GM20000 (cell line): ENCODE results near the gene TSHZ2.

Experiments
- DNase-seq: peaks from one replicate; pipeline ENCODE4 v3.0.0; 2012; ENCODE audit warnings: low spot score
- TF ChIP-seq, protein P1 (sequence below): IDR thresholded peaks from 2 replicates; pipeline ENCODE4 v1.5.1; 2012; ENCODE audit warnings: mild to moderate bottlenecking, control low read depth; ENCODE audit errors: extremely low read depth, missing control alignments

The TSHZ2 gene

DNA sequence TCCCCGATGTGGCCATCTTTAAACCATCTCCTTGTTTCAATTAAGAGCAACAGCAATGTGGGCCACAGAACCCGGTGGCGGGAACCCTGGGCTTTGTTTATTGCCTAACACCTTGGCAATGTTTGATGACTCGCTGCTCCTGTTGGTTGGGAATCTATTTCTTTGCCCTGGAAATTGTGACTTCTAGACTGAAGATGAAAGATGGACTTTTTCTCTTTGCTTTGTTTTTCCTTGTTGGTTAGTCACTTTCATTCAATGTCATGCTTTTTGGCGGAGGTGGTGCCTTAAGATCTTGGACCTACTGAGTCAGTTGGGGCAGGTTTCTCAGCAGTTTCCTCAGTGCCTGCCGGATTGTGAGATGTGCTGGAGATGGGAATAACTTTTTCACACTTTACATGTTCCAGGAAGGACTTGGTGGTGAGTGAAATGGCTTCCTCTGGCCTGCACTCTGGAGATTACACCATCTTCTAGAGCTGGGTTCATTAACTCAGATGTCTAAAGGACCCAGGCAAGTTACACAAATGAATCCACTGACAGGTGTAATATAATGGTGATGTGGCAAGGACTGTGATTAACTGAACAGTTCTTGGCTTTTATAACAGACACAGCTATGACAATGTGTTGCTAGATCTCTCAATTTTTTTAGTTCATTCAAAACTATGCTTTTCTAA is 56.3 kb downstream of the TSHZ2 start:
- DNase-seq = no peak
- TF ChIP-seq, protein P1, sequence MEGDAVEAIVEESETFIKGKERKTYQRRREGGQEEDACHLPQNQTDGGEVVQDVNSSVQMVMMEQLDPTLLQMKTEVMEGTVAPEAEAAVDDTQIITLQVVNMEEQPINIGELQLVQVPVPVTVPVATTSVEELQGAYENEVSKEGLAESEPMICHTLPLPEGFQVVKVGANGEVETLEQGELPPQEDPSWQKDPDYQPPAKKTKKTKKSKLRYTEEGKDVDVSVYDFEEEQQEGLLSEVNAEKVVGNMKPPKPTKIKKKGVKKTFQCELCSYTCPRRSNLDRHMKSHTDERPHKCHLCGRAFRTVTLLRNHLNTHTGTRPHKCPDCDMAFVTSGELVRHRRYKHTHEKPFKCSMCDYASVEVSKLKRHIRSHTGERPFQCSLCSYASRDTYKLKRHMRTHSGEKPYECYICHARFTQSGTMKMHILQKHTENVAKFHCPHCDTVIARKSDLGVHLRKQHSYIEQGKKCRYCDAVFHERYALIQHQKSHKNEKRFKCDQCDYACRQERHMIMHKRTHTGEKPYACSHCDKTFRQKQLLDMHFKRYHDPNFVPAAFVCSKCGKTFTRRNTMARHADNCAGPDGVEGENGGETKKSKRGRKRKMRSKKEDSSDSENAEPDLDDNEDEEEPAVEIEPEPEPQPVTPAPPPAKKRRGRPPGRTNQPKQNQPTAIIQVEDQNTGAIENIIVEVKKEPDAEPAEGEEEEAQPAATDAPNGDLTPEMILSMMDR = no peak

DNA sequence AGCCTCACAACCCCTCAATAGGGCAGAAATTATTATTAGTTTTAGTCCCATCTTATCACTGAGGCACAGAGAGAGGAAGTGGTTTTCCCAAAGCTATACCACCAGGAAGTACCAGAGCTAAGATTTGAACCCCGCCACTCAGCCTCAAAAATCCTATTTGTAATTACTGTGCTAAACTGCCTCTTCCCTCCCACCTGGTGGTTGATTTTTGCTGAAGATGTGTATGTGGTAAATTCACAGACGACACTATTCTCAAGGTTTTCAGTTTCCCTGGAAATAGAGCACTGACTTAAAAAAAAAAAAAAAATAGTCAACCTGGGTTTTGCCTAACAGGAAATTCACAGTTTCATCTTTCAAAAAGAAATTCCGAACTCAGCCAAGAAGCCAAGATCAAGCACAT is 57.9 kb downstream of the TSHZ2 start:
- no peak for DNase-seq
- TF ChIP-seq, protein P1 = no peak

DNA sequence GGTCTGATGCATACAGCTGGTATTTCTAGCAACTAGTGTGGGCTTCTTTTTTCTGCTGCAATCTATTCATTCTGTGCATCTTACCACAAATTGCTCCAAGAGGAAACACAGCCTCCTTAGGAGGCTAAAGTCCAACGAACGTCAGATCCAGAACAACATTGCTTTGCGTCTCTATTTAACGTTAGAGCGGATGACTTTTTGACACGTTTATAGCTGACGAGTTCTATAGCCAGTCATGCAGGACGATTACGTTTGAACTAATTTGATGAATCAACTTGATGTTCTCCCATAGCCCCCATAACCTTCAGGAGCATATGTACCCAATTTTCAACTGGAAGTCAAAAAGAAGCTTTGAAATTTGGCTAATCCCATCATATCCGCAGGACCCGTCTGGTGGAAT is 59.9 kb downstream of the TSHZ2 start:
- TF ChIP-seq, protein P1 = no peak
- no peak for DNase-seq

GRCh38 chr20:53032478-53032932 is 60.3 kb downstream of the TSHZ2 start:
- no peak for DNase-seq
- TF ChIP-seq, protein P1 = no peak

GRCh38 chr20:53033176-53033575 is 61.0 kb downstream of the TSHZ2 start:
- DNase-seq = no peak
- TF ChIP-seq, protein P1 = no peak

DNA sequence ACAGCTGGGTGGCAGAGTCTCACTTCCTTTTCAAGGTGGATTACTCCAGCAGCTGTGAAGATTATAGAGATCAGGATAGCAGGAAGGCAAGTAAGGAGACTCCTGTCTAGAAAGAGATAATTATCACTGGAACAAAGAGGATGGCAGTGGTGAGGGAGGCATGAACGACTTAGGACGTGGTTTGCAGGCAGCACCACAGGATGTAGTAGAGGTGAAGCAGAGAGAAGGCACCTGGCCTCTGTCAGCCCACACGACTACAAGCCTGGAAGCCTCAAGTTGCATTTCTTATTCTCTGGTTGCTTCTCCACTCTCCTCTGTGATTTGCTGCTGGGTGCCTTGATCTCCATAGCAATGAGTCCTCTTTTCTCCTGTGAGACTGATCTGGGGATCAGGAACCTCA is 62.7 kb downstream of the TSHZ2 start:
- no peak for DNase-seq
- TF ChIP-seq, protein P1 = no peak

- no peak for DNase-seq
Observed at GRCh38 chr20:53036992-53037391, 64.8 kb downstream of the TSHZ2 start.

More at GRCh38 chr20:53036992-53037391, 64.8 kb downstream of the TSHZ2 start:
- TF ChIP-seq, protein P1 = no peak
